Measurements from ENCODE around the gene CBFA2T2.
"Not testable (repeated sequence)": the region's sequence is repeated elsewhere in the genome, so short reads cannot be mapped to it uniquely, and the experiment has no call there.

Gene CBFA2T2

GRCh38 chr20:33584976-33585375 is 95.1 kb downstream of the CBFA2T2 start:
- no peak for DNase-seq

GRCh38 chr20:33585413-33585812 is 95.5 kb downstream of the CBFA2T2 start:
- DNase-seq = no peak

- peak; percentile 28 for DNase-seq
Observed at GRCh38 chr20:33589059-33589458, 99.2 kb downstream of the CBFA2T2 start.

GRCh38 chr20:33591901-33592300 is 102.0 kb downstream of the CBFA2T2 start:
- DNase-seq = not testable (repeated sequence)

- DNase-seq = no peak
Observed at GRCh38 chr20:33594743-33595142, 104.8 kb downstream of the CBFA2T2 start.

GRCh38 chr20:33600414-33600813 is 110.5 kb downstream of the CBFA2T2 start:
- DNase-seq = no peak

GRCh38 chr20:33600981-33601380 is 111.1 kb downstream of the CBFA2T2 start:
- no peak for DNase-seq

GRCh38 chr20:33601861-33602260 is 112.0 kb downstream of the CBFA2T2 start:
- no peak for DNase-seq

GRCh38 chr20:33602826-33603590 is 113.1 kb downstream of the CBFA2T2 start:
- no peak for DNase-seq

- no peak for DNase-seq
Observed at GRCh38 chr20:33604084-33604990, 114.4 kb downstream of the CBFA2T2 start.

GRCh38 chr20:33604991-33605370 is 115.1 kb downstream of the CBFA2T2 start:
- DNase-seq = no peak

GRCh38 chr20:33606118-33606771 is 116.3 kb downstream of the CBFA2T2 start:
- DNase-seq = no peak

- no peak for DNase-seq
Observed at GRCh38 chr20:33609504-33609903, 119.6 kb downstream of the CBFA2T2 start.

- no peak for DNase-seq
Observed at GRCh38 chr20:33611106-33611505, 121.2 kb downstream of the CBFA2T2 start.

- DNase-seq = no peak
Observed at GRCh38 chr20:33612001-33612400, 122.1 kb downstream of the CBFA2T2 start.

- no peak for DNase-seq
Observed at GRCh38 chr20:33621717-33622400, 132.0 kb downstream of the CBFA2T2 start.

- no peak for DNase-seq
Observed at GRCh38 chr20:33622705-33623365, 132.9 kb downstream of the CBFA2T2 start.

GRCh38 chr20:33624399-33624798 is 134.5 kb downstream of the CBFA2T2 start:
- DNase-seq = no peak

- no peak for DNase-seq
Observed at GRCh38 chr20:33626190-33626589, 136.3 kb downstream of the CBFA2T2 start.

- DNase-seq = no peak
Observed at GRCh38 chr20:33627577-33628216, 137.8 kb downstream of the CBFA2T2 start.

GRCh38 chr20:33629533-33629932 is 139.6 kb downstream of the CBFA2T2 start:
- DNase-seq = no peak

GRCh38 chr20:33629979-33630378 is 140.1 kb downstream of the CBFA2T2 start:
- DNase-seq = no peak

Data from NCI-H510A treated with DMSO at 0.1 percent for 48 hours (cell line).